Mesendoderm (in vitro differentiated cells): ENCODE results near the gene UBB.

ENCODE experiments used
- DNase-seq: peaks from one replicate; pipeline ENCODE4 v3.0.0; 2013
- H2AK5ac ChIP-seq: 2 replicates; pipeline ENCODE4 v1.6.1; 2013; ENCODE audit warnings: low read length, inconsistent platforms
- H2BK120ac ChIP-seq: 2 replicates; pipeline ENCODE4 v1.6.1; 2013; ENCODE audit warnings: low read depth, mild to moderate bottlenecking, low read length, moderate library complexity, mixed read lengths
- H2BK15ac ChIP-seq: replicated peaks from 2 replicates; pipeline ENCODE4 v1.6.1; 2013; ENCODE audit warnings: low read depth, mild to moderate bottlenecking, moderate library complexity
- H2BK5ac ChIP-seq: 2 replicates; pipeline ENCODE4 v1.6.1; 2013; ENCODE audit warnings: low read length, inconsistent platforms
- H3K18ac ChIP-seq: 2 replicates; pipeline ENCODE4 v1.6.1; 2013; ENCODE audit warnings: mild to moderate bottlenecking, low read length, mixed read lengths
- H3K23ac ChIP-seq: one replicate; pipeline ENCODE4 v1.6.1; 2013; ENCODE audit warnings: low read length
- H3K27ac ChIP-seq: 2 replicates; pipeline ENCODE4 v1.5.1; 2013; ENCODE audit warnings: low read depth, mild to moderate bottlenecking, inconsistent platforms, low read length, moderate library complexity
- H3K27me3 ChIP-seq: 2 replicates; pipeline ENCODE4 v1.6.1; 2013; ENCODE audit warnings: low read length, control low read depth, mild to moderate bottlenecking, inconsistent platforms; ENCODE audit not compliant: insufficient read depth, poor library complexity
- H3K36me3 ChIP-seq: 2 replicates; pipeline ENCODE4 v1.6.1; 2013; ENCODE audit warnings: low read length, inconsistent platforms; ENCODE audit not compliant: control insufficient read depth, insufficient read depth
- H3K4ac ChIP-seq: one replicate; pipeline ENCODE4 v1.6.1; 2013; ENCODE audit warnings: low read depth, mild to moderate bottlenecking, low read length, moderate library complexity
- H3K4me1 ChIP-seq: 2 replicates; pipeline ENCODE4 v1.6.1; 2013; ENCODE audit warnings: low read depth, low read length, inconsistent platforms; ENCODE audit not compliant: control insufficient read depth
- H3K4me2 ChIP-seq: 2 replicates; pipeline ENCODE4 v1.6.1; 2013; ENCODE audit warnings: low read length
- H3K4me3 ChIP-seq: 2 replicates; pipeline ENCODE4 v1.5.1; 2013; ENCODE audit warnings: mild to moderate bottlenecking, low read length
- H3K56ac ChIP-seq: one replicate; pipeline ENCODE4 v1.6.1; 2013; ENCODE audit warnings: low read length
- H3K79me1 ChIP-seq: 2 replicates; pipeline ENCODE4 v1.6.1; 2013; ENCODE audit warnings: low read length, inconsistent platforms
- H3K79me2 ChIP-seq: 2 replicates; pipeline ENCODE4 v1.6.1; 2013; ENCODE audit warnings: mild to moderate bottlenecking, low read length; ENCODE audit not compliant: control insufficient read depth, insufficient read depth
- H3K9ac ChIP-seq: 2 replicates; pipeline ENCODE4 v1.6.1; 2013; ENCODE audit warnings: low read length, inconsistent platforms
- H4K5ac ChIP-seq: one replicate; pipeline ENCODE4 v1.6.1; 2013; ENCODE audit warnings: low read length
- H4K8ac ChIP-seq: one replicate; pipeline ENCODE4 v1.6.1; 2013; ENCODE audit warnings: low read depth, mild to moderate bottlenecking, control low read depth, low read length, moderate library complexity
- WGBS: extraction: QIAGEN DNeasy Blood & Tissue Kit; methylation state at CpG from one replicate; pipeline ENCODE4 v1.1.7; 2013; ENCODE audit warnings: low lambda C conversion rate, missing lambda C conversion rate; ENCODE audit not compliant: insufficient coverage; ENCODE audit errors: extremely low coverage; 5-methylcytosine and 5-hydroxymethylcytosine counted together

The UBB gene

DNA sequence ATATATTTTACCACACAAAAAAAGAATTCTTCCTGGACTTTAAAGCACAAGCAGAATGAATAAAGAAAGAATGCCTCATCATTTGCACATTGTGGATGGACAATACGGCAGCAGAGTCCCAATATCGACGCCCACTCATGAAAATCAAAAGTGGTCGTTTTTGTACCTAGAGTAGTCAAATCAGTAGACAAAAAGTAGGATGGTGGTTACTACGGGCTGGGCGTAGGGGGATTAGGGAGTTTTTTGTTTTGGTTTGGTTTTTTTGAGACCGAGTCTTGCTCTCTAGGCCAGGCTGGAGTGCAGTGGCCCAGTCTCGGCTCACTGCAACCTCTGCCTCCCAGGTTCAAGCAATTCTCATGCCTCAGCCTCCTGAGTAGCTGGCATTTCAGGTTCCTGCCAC lies 19.0 kb upstream of the UBB start:
- H3K4me1 ChIP-seq: no peaks in the 10 kb centered on the region
- WGBS: no CpG with 5 or more reads among the region's 8 CpGs

DNA sequence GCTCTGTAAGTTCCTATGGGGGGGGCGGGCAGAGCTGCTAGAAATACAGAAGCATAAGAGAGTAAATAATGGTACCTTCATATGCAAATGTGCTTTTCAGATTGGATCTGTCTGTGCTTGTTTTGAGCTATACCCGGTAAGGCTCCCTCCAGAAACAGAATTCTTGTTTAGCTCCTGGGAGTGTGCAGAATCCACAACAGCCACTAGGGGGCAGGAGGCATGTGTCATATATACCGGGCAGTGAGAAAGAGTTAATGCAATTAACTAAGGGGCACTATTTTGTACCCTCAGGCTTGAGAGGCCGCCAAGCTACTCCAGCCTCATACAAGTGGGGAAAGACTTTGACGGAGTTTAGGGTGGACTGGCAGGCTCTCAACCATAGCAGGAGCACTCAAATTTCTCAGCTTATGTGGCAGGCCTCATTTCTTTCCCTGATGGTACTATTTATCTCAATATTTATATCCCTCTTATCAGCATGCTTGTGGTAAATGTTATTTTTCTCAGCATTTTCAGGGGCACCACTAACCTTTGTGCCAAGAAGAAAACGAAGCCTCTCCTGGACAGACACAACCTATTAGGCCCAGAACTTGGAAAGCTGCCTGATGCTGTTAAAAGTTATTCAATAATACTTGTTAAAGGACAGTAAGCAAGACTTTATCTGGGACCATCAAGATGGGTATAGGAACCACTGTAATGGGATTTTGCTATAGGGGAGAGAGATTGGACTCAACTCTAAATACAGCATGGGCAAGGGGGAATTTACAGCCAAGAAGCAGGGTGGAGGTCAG lies 16.9 kb upstream of the UBB start:
- no peaks in the 10 kb centered on the region for H3K4me1 ChIP-seq
- no peak overlapping the region for H3K4me3 ChIP-seq
- H2BK5ac ChIP-seq: no peak overlapping the region
- H3K79me1 ChIP-seq: no peaks in the 10 kb centered on the region
- no peak overlapping the region for H2BK120ac ChIP-seq
- no peak overlapping the region for H3K4ac ChIP-seq
- H3K27me3 ChIP-seq: no peaks in the 10 kb centered on the region
- H4K8ac ChIP-seq: no peak overlapping the region
- no peak overlapping the region for H2BK15ac ChIP-seq
- H3K18ac ChIP-seq: no peak overlapping the region
- H3K4me2 ChIP-seq: no peak overlapping the region
- no CpG with 5 or more reads among the region's 6 CpGs for WGBS
- no peaks in the 10 kb centered on the region for H3K79me2 ChIP-seq
- H3K23ac ChIP-seq: no peak overlapping the region
- no peak overlapping the region for H3K27ac ChIP-seq
- no peak overlapping the region for H3K56ac ChIP-seq
- DNase-seq: peak; percentile 85
- H2AK5ac ChIP-seq: no peak overlapping the region
- no peaks in the 10 kb centered on the region for H3K36me3 ChIP-seq
- H4K5ac ChIP-seq: no peak overlapping the region
- H3K9ac ChIP-seq: no peak overlapping the region

More for the DNA sequence above, 19.0 kb upstream of the UBB start:
- Histone ChIP-seq H2BK120ac (no peak overlapping the region), H3K9ac (no peak overlapping the region), H3K79me1 (no peaks in the 10 kb centered on the region), H3K23ac (no peak overlapping the region), H3K36me3 (no peaks in the 10 kb centered on the region), H4K5ac (no peak overlapping the region), H2BK15ac (no peak overlapping the region), H3K27me3 (no peaks in the 10 kb centered on the region), H3K4me3 (no peak overlapping the region), H4K8ac (no peak overlapping the region), H2BK5ac (no peak overlapping the region), H3K27ac (no peak overlapping the region), H3K4me2 (no peak overlapping the region), H3K56ac (no peak overlapping the region), H3K79me2 (no peaks in the 10 kb centered on the region), H3K18ac (no peak overlapping the region), H3K4ac (no peak overlapping the region), H2AK5ac (no peak overlapping the region)
- DNase-seq: no peak

DNA sequence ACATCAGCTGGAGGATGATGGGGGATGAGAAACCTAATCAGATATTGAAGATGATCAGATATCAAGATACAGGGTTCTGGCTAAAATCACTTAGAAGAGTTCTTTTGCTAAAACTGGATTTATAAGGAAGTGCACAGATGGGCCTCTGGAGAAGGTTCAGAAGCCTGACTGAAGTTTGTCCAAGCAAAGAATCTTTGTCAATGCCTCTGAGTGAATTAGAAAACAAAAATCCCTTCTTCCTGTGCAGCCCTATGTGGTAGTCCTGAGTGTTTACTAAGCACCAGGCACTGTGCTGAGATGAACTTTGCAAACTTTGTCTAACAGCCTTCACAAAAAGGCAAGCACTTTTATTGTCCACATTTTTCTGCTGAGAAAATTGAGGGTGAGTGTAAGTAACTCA lies 16.3 kb upstream of the UBB start:
- H3K9ac ChIP-seq: no peak overlapping the region
- H3K36me3 ChIP-seq: no peaks in the 10 kb centered on the region
- H4K8ac ChIP-seq: no peak overlapping the region
- no peak overlapping the region for H3K4me3 ChIP-seq
- no peak overlapping the region for H3K4me2 ChIP-seq
- H2BK120ac ChIP-seq: no peak overlapping the region
- no peak overlapping the region for H2BK5ac ChIP-seq
- H2AK5ac ChIP-seq: no peak overlapping the region
- H2BK15ac ChIP-seq: no peak overlapping the region
- H3K4me1 ChIP-seq: no peaks in the 10 kb centered on the region
- no peak overlapping the region for H3K4ac ChIP-seq
- H3K27ac ChIP-seq: no peak overlapping the region
- no peaks in the 10 kb centered on the region for H3K79me2 ChIP-seq
- no peaks in the 10 kb centered on the region for H3K79me1 ChIP-seq
- H4K5ac ChIP-seq: no peak overlapping the region
- H3K27me3 ChIP-seq: no peaks in the 10 kb centered on the region
- H3K23ac ChIP-seq: no peak overlapping the region
- H3K18ac ChIP-seq: no peak overlapping the region
- no peak overlapping the region for H3K56ac ChIP-seq
- DNase-seq: no peak

DNA sequence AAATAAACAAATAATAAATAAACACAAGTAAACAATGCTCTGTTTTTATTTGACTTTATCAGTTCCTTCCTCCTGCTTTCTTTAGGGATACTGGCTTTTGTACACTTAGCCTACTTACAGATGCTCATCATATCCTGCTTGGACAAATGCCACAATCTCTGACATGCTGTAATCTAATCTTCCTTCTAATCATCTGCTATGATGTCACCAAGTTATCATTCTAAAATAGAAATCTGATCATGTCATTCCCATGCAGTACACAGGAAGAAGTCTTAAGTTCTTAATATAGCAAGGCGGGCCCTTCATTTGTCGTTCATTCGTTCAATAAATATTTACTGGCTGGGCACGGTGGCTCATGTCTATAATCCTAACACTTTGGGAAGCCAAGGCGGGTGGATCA lies 9.1 kb upstream of the UBB start:
- H3K27me3 ChIP-seq: no peaks in the 10 kb centered on the region
- no peak overlapping the region for H2BK5ac ChIP-seq
- no peak overlapping the region for H3K4me2 ChIP-seq
- H3K4ac ChIP-seq: no peak overlapping the region
- no CpG with 5 or more reads among the region's 5 CpGs for WGBS
- no peak overlapping the region for H4K8ac ChIP-seq
- no peak for DNase-seq
- no peak overlapping the region for H3K23ac ChIP-seq
- no peak overlapping the region for H2BK15ac ChIP-seq
- no peak overlapping the region for H3K27ac ChIP-seq
- no peak overlapping the region for H3K18ac ChIP-seq
- H3K56ac ChIP-seq: no peak overlapping the region
- no peak overlapping the region for H3K9ac ChIP-seq
- no peaks in the 10 kb centered on the region for H3K36me3 ChIP-seq
- H2AK5ac ChIP-seq: no peak overlapping the region
- no peak overlapping the region for H2BK120ac ChIP-seq
- no peaks in the 10 kb centered on the region for H3K79me2 ChIP-seq
- H4K5ac ChIP-seq: no peak overlapping the region
- no peaks in the 10 kb centered on the region for H3K79me1 ChIP-seq
- H3K4me1 ChIP-seq: no peaks in the 10 kb centered on the region
- H3K4me3 ChIP-seq: no peak overlapping the region

DNA sequence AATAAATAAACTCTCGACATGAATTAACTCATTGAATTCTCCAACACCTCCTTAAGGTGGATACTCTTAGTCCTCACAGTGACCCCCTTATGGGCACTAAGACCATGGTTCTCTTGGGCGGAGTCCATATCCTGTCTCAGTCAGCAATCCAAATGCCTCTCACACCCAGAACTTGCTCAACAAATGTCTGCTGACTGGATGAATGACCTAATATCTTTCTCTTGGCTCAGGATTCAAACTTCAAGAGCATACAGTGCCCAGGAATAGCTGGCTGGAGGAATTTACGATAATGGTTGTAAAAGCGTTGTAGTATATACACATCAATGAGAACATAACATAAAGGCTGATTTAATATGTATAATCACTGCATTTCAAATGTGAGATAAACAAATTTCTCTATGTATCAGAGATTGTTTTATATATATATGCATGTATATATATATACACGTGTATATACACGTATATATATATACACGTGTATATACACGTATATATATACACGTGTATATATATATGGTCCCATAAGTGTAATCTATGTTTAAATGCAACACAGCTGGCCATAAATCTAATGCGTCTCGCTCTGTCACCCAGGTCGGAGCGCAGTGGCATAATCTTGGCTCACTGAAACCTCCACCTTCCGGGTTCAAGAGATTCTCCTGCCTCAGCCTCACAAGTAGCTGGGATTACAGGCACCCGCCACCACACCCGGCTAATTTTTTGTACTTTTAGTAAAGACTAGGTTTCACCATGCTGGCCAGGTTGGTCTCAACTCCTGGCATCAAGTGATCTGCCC lies 6.5 kb upstream of the UBB start:
- Histone ChIP-seq H3K23ac (no peak overlapping the region), H3K18ac (no peak overlapping the region), H4K8ac (no peak overlapping the region), H2AK5ac (no peak overlapping the region), H3K36me3 (no peaks in the 10 kb centered on the region), H3K4ac (no peak overlapping the region), H3K27ac (no peak overlapping the region), H4K5ac (no peak overlapping the region), H3K4me3 (no peak overlapping the region), H3K27me3 (no peaks in the 10 kb centered on the region), H3K79me1 (no peaks in the 10 kb centered on the region), H2BK15ac (no peak overlapping the region), H2BK5ac (no peak overlapping the region), H3K4me1 (no peaks in the 10 kb centered on the region), H3K79me2 (no peaks in the 10 kb centered on the region), H3K4me2 (no peak overlapping the region), H3K9ac (no peak overlapping the region), H2BK120ac (no peak overlapping the region), H3K56ac (no peak overlapping the region)
- DNase-seq: no peak
- no CpG with 5 or more reads among the region's 16 CpGs for WGBS
